KOPT-K1 (cell line): ENCODE data around the gene TF.
"Not testable (repeated sequence)": the region's sequence is repeated elsewhere in the genome, so short reads cannot be mapped to it uniquely, and the experiment has no call there.

ENCODE experiments used
- H3K27ac ChIP-seq: fragments of 200-600 bp; sonication (generic); 2 replicates; pipeline ENCODE4 v1.5.1; 2016; ENCODE audit warnings: antibody characterized with exemption, mild to moderate bottlenecking, low read depth, low read length; ENCODE audit not compliant: poor library complexity, severe bottlenecking
- H3K36me3 ChIP-seq: fragments of 200-600 bp; sonication (generic); 2 replicates; pipeline ENCODE4 v1.5.1; 2017; ENCODE audit warnings: antibody characterized with exemption, mild to moderate bottlenecking, low read length, moderate library complexity; ENCODE audit not compliant: insufficient read depth
- H3K9me3 ChIP-seq: fragments of 200-600 bp; sonication (generic); 2 replicates; pipeline ENCODE4 v1.5.1; 2017; ENCODE audit warnings: antibody characterized with exemption, low read length, mild to moderate bottlenecking; ENCODE audit not compliant: insufficient read depth, poor library complexity, severe bottlenecking

The TF gene

GRCh38 chr3:133769536-133769935, 23.3 kb downstream of the TF start:
- no peaks in the 10 kb centered on the region for H3K36me3 ChIP-seq
- no peaks in the 10 kb centered on the region for H3K9me3 ChIP-seq
- H3K27ac ChIP-seq: no peak overlapping the region

- Histone ChIP-seq H3K36me3 (no peaks in the 10 kb centered on the region), H3K27ac (no peak overlapping the region), H3K9me3 (no peaks in the 10 kb centered on the region)
Observed at GRCh38 chr3:133773732-133774131, 27.5 kb downstream of the TF start.

DNA sequence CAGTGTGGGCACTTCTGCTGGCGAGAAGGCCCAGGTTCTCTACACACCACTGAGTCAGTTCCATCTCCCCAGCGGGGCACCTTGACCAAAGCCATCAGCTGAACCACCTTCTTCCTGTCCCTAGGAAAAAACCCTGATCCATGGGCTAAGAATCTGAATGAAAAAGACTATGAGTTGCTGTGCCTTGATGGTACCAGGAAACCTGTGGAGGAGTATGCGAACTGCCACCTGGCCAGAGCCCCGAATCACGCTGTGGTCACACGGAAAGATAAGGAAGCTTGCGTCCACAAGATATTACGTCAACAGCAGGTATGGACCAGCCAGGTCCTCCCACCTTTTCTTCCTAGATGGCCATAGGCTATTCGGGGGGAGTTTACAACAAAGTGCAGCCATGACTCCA, 29.1 kb downstream of the TF start:
- Histone ChIP-seq H3K27ac (no peak overlapping the region), H3K36me3 (no peaks in the 10 kb centered on the region), H3K9me3 (no peaks in the 10 kb centered on the region)

- no peak overlapping the region for H3K27ac ChIP-seq
- H3K9me3 ChIP-seq: no peaks in the 10 kb centered on the region
- H3K36me3 ChIP-seq: no peaks in the 10 kb centered on the region
Observed at GRCh38 chr3:133775835-133776234, 29.6 kb downstream of the TF start.

DNA sequence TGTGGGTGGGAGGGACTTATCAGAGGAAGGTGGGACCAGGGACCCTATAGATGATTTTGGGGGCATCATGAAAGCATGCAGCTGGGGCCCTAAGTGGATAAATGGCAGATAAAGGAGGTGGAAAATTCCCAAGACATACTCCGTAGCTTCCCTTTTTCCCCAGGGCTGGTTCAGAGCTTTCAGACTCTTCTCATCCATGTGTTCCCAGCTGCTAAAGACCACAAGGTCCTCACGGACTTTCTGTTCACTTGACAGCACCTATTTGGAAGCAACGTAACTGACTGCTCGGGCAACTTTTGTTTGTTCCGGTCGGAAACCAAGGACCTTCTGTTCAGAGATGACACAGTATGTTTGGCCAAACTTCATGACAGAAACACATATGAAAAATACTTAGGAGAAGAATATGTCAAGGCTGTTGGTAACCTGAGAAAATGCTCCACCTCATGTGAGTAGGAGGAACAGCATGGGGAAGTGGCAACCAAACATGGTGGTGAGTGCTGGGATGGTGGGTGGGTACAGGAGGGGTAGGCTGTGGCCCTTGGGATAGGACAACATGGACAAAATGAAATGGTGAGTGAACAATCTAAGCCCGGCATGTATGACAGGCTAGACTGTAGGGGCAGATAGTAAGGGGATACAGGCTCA, 30.7 kb downstream of the TF start:
- Histone ChIP-seq H3K36me3 (no peaks in the 10 kb centered on the region), H3K9me3 (no peaks in the 10 kb centered on the region), H3K27ac (no peak overlapping the region)

- Histone ChIP-seq H3K9me3 (no peaks in the 10 kb centered on the region), H3K36me3 (no peaks in the 10 kb centered on the region), H3K27ac (no peak overlapping the region)
Observed at GRCh38 chr3:133777807-133778568, 31.8 kb downstream of the TF start.

- no peak overlapping the region for H3K27ac ChIP-seq
- no peaks in the 10 kb centered on the region for H3K36me3 ChIP-seq
- H3K9me3 ChIP-seq: no peaks in the 10 kb centered on the region
Observed at GRCh38 chr3:133779626-133780203, 33.5 kb downstream of the TF start.

- not testable (repeated sequence) for H3K27ac ChIP-seq, H3K36me3 ChIP-seq, H3K9me3 ChIP-seq
Observed at GRCh38 chr3:133780756-133781155, 34.6 kb downstream of the TF start.

DNA sequence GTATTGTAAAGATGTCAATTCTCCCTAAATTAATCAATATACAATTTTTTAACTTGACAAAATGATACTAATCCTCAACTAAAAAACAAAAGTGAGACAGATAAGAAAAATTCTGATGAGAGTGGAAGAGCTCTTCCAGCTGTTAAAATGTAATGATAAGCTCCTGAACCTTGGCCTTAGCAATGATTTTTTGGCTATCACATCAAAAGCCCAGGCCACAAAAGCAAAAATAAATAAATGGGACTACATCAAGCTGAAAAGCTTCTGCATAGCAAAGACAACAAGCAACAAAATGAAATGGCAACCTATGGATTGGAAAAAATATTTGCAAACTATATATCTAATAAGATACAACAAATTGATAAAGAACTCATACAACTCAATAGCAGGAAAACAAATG, 35.4 kb downstream of the TF start:
- Histone ChIP-seq H3K9me3 (no peaks in the 10 kb centered on the region), H3K27ac (no peak overlapping the region), H3K36me3 (no peaks in the 10 kb centered on the region)

GRCh38 chr3:133782454-133782853, 36.3 kb downstream of the TF start:
- Histone ChIP-seq H3K27ac (no peak overlapping the region), H3K9me3 (no peaks in the 10 kb centered on the region), H3K36me3 (no peaks in the 10 kb centered on the region)

GRCh38 chr3:133783762-133784161, 37.6 kb downstream of the TF start:
- Histone ChIP-seq H3K9me3 (no peaks in the 10 kb centered on the region), H3K36me3 (no peaks in the 10 kb centered on the region), H3K27ac (no peak overlapping the region)

DNA sequence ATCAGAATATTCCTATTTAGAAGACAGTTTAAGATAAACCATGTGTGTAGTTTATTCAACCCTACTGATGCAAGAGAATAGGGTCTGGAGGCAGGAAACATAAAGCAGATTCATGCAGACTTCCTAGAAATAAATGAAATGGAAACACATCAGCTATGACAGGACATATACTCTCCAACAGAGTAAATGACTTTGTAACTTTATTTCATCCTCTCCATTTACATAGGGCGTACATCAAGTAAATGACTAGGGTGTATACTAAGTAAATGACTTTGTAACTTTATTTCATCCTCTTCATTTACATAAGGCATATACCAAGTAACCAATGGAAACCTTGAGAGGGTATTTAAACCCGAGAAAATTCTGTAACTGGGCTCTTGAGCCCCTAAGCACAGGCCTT, 41.8 kb downstream of the TF start:
- Histone ChIP-seq H3K9me3 (peaks cover 33% of the 10 kb centered on the region), H3K27ac (no peak overlapping the region), H3K36me3 (no peaks in the 10 kb centered on the region)

GRCh38 chr3:133792171-133792763, 46.1 kb downstream of the TF start:
- Histone ChIP-seq H3K9me3 (peaks cover 65% of the 10 kb centered on the region), H3K36me3 (no peaks in the 10 kb centered on the region)

DNA sequence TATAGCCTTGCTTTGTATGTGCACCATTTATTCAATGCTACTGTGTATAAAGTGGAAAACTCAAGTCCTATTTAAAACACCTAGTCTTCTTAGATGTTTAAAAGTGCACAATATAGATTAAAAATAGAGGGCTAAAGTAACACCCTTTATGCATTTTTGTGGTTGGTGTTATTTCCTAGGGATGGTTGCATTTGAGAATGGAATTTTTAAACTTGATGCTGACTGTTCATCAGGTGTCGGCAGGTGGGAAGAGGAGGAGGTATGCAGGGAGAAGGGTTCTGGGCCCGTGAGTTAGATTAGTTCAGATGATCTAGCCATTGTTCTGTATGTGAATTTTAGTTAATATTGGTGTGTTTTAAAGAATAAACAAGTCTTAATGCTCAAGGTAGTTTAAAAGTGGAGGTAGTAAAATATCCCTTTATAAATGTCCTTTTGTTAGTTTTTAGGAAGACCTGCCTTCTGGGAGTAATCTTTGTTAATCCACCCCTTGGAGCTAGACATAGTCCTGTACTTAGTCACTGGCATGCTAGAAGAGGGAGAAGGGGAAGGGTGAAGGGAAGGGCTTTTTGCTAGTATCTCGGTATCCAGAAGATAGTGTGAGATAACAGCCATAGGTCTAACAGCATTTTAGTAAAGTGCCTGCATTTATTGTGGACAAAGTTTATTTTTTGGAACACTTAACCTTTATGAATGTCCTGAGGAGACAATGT, 51.4 kb downstream of the TF start:
- peaks cover 37% of the 10 kb centered on the region for H3K9me3 ChIP-seq
- no peak overlapping the region for H3K27ac ChIP-seq
- H3K36me3 ChIP-seq: no peaks in the 10 kb centered on the region

More at GRCh38 chr3:133792171-133792763, 46.1 kb downstream of the TF start:
- no peak overlapping the region for H3K27ac ChIP-seq
